ENCODE results near the gene PXDN.

- TF ChIP-seq ZNF777 (CRISPR knock-in tag; IDR thresholded peaks at IDR 0.05) (no peak), HNRNPK (IDR thresholded peaks at IDR 0.05; ENCODE audit: low read depth, low read length, poor library complexity, severe bottlenecking) (no peak), PATZ1 (CRISPR knock-in tag; IDR thresholded peaks at IDR 0.05) (no peak), ISX (CRISPR knock-in tag; conservative IDR thresholded peaks at IDR 0.05) (no peak)
Observed at GRCh38 chr2:1726558-1726957, 17.8 kb downstream of the PXDN start.
